DOHH2 (cell line): ENCODE data around the gene SULT4A1.

ENCODE experiments used
- H3F3A ChIP-seq: fragments of 200-600 bp; sonication (generic), shearing (Covaris generic); 2 replicates; pipeline ENCODE4 v1.6.0; 2016; ENCODE audit warnings: antibody characterized with exemption, mild to moderate bottlenecking; ENCODE audit not compliant: control insufficient read depth, insufficient read depth
- H3K27ac ChIP-seq: fragments of 200-600 bp; sonication (generic); 2 replicates; pipeline ENCODE4 v1.5.1; 2014; ENCODE audit warnings: low read depth, mild to moderate bottlenecking, low read length, moderate library complexity
- H3K27me3 ChIP-seq: fragments of 200-600 bp; sonication (generic); 2 replicates; pipeline ENCODE4 v1.6.1; 2014; ENCODE audit warnings: mild to moderate bottlenecking, low read length, mixed read lengths; ENCODE audit not compliant: control insufficient read depth
- H3K36me3 ChIP-seq: fragments of 200-600 bp; sonication (generic); 2 replicates; pipeline ENCODE4 v1.6.1; 2014; ENCODE audit warnings: mild to moderate bottlenecking, low read length, moderate library complexity, mixed read lengths; ENCODE audit not compliant: control insufficient read depth
- H3K4me1 ChIP-seq: fragments of 200-600 bp; sonication (generic); 2 replicates; pipeline ENCODE4 v1.6.1; 2014; ENCODE audit warnings: mild to moderate bottlenecking, low read length, mixed read lengths; ENCODE audit not compliant: control insufficient read depth
- H3K4me2 ChIP-seq: fragments of 200-600 bp; sonication (generic); 2 replicates; pipeline ENCODE4 v1.6.0; 2014; ENCODE audit warnings: mild to moderate bottlenecking, low read length, moderate library complexity
- H3K4me3 ChIP-seq: fragments of 200-600 bp; sonication (generic); 2 replicates; pipeline ENCODE4 v1.5.1; 2014; ENCODE audit warnings: mild to moderate bottlenecking, low read length, mixed read lengths
- H3K79me2 ChIP-seq: fragments of 200-600 bp; sonication (generic); 2 replicates; pipeline ENCODE4 v1.6.1; 2014; ENCODE audit warnings: mild to moderate bottlenecking, low read length, mixed read lengths; ENCODE audit not compliant: control insufficient read depth
- H3K9me2 ChIP-seq: fragments of 200-600 bp; sonication (generic); replicated peaks from 2 replicates; pipeline ENCODE4 v1.6.1; 2014; ENCODE audit warnings: mild to moderate bottlenecking, low read length, mixed read lengths; ENCODE audit not compliant: control insufficient read depth
- H3K9me3 ChIP-seq: fragments of 200-600 bp; sonication (generic); 2 replicates; pipeline ENCODE4 v1.6.1; 2014; ENCODE audit warnings: antibody characterized with exemption, low read length, mixed read lengths; ENCODE audit not compliant: control insufficient read depth, insufficient read depth
- H4K20me1 ChIP-seq: fragments of 200-600 bp; sonication (generic); 2 replicates; pipeline ENCODE4 v1.6.0; 2014; ENCODE audit warnings: low read depth, mild to moderate bottlenecking, antibody characterized with exemption, low read length, moderate library complexity; ENCODE audit not compliant: control insufficient read depth, insufficient read depth
- EZH2phosphoT487 ChIP-seq: fragments of 200-600 bp; sonication (generic); IDR thresholded peaks from 2 replicates; pipeline ENCODE4 v1.6.1; 2017; ENCODE audit warnings: borderline replicate concordance, mild to moderate bottlenecking, antibody characterized with exemption, low read length, moderate library complexity, mixed read lengths
- TF ChIP-seq, protein P1 (sequence below): fragments of 200-600 bp; sonication (generic); IDR thresholded peaks from one replicate; pipeline ENCODE4 v1.5.1; 2014; ENCODE audit warnings: antibody characterized with exemption, mild to moderate bottlenecking, low read depth, low read length; ENCODE audit not compliant: poor library complexity, severe bottlenecking

The SULT4A1 gene

DNA sequence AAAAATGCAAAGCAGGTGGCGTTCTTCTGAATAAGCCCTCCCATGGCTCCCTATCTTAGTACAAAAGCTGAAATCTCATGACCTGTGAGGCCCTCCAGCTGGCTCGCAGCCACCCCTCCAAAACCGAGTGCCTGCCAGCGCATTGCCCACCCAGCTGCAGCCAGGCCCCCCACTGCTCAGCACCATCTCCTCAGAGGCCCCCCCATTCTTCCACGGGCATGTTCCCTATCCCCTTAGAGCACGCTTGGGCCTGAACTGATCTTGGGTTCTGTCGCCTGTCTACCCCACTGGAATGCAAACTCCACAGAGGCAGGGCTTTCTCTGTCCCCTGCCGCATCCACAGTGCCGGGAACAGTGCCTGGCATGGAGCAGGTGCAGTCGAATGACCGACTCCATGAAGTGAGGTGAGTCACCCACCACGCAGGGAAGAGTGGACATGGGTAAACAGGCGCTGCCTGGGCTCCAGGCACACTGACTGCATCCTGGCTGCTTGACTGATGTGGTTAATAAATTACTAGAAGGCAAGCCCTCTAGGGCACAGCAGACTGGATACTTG, 38.9 kb downstream of the SULT4A1 start:
- Histone ChIP-seq H3F3A (no peaks in the 10 kb centered on the region), H3K36me3 (no peaks in the 10 kb centered on the region), H3K4me1 (no peaks in the 10 kb centered on the region), H3K79me2 (no peaks in the 10 kb centered on the region), H3K4me2 (no peak overlapping the region), H3K27me3 (no peaks in the 10 kb centered on the region), H4K20me1 (0 out of 2 replicates have a peak, but pooled peaks cover 3% of the 10 kb centered on the region), H3K27ac (no peak overlapping the region), H3K4me3 (no peak overlapping the region), H3K9me3 (no peaks in the 10 kb centered on the region), H3K9me2 (no peaks in the 10 kb centered on the region)
- TF ChIP-seq EZH2phosphoT487 = no peak
- TF ChIP-seq, protein P1, sequence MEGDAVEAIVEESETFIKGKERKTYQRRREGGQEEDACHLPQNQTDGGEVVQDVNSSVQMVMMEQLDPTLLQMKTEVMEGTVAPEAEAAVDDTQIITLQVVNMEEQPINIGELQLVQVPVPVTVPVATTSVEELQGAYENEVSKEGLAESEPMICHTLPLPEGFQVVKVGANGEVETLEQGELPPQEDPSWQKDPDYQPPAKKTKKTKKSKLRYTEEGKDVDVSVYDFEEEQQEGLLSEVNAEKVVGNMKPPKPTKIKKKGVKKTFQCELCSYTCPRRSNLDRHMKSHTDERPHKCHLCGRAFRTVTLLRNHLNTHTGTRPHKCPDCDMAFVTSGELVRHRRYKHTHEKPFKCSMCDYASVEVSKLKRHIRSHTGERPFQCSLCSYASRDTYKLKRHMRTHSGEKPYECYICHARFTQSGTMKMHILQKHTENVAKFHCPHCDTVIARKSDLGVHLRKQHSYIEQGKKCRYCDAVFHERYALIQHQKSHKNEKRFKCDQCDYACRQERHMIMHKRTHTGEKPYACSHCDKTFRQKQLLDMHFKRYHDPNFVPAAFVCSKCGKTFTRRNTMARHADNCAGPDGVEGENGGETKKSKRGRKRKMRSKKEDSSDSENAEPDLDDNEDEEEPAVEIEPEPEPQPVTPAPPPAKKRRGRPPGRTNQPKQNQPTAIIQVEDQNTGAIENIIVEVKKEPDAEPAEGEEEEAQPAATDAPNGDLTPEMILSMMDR = no peak

DNA sequence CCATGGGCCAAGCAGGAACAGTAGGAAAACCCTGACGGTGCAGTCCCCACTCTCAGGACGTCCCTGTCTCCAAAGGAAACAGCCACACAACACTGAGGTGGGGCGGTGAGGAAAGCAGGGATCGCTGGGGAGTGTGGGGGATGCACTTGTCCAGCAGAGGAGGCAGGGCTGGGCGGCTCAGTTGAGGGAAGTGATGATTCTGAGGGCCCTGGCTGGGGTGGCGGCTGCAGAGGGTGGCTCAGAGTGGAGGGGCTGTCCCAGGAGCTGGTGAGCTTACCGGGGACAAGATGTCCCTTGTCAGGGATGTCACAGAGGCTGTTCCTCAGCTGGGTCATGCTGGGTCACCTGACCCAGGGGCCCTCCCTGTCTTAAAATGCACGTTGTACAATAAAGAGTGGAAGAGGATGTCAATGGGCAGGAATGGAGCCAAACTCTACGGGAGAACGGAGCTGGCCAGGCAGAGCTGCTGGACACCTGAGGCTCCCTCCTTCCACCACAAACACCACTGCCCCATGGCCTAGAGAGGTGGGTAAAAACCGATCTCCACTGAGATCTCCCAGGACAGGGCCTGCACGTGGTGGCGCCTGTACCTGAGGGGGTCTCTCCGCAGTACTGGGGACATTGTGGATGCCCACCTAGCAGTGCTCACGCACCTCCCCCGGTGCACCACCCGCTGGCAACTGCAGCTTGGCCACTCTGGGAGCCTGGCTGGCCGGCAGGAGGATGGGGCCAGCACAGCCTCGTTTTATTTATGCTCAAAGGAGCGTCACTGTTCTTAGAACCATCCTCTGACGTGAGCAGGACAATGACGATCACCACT, 40.5 kb downstream of the SULT4A1 start:
- Histone ChIP-seq H4K20me1 (0 out of 2 replicates have a peak, but pooled peaks cover 3% of the 10 kb centered on the region), H3K27ac (no peak overlapping the region), H3K9me2 (no peaks in the 10 kb centered on the region), H3K4me1 (no peaks in the 10 kb centered on the region), H3K27me3 (no peaks in the 10 kb centered on the region), H3F3A (no peaks in the 10 kb centered on the region), H3K9me3 (no peaks in the 10 kb centered on the region), H3K79me2 (no peaks in the 10 kb centered on the region), H3K4me2 (no peak overlapping the region), H3K36me3 (no peaks in the 10 kb centered on the region), H3K4me3 (no peak overlapping the region)
- TF ChIP-seq, protein P1 = no peak
- no peak for TF ChIP-seq EZH2phosphoT487

DNA sequence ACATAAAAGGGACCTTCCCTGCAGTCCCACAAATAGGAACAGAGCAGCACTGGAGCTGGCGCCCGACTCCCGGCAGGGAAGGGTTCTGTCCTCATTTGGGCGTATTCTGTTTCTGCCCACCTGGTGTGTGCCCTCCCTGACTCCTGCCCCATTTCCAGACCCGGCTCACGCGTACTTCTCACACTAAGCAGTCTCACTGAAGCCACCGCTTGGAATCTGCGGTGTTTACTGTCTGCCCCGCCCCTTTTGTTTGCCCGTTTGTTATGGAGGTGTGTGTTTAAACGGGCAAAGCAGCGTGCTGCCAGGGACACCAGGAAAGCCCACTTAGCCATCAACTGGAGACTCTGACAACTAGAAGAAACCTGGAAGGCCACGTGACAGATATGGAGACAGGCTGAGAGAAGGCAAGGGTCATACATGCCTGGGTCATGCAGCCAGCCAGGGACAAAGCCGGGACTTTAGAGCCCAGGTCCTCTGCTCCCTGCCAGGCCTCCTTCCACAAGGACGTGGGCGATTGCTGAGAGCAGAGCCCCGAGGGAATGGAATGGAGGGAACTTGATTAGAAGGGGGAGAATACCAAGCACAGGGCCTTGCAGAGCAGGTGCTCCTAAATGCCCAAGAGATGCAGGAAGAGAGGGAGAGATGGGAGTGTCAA, 41.5 kb downstream of the SULT4A1 start:
- Histone ChIP-seq H3K4me2 (no peak overlapping the region), H3K9me2 (no peaks in the 10 kb centered on the region), H3K4me3 (no peak overlapping the region), H3F3A (no peaks in the 10 kb centered on the region), H4K20me1 (0 out of 2 replicates have a peak, but pooled peaks cover 3% of the 10 kb centered on the region), H3K79me2 (no peaks in the 10 kb centered on the region), H3K9me3 (no peaks in the 10 kb centered on the region), H3K27me3 (no peaks in the 10 kb centered on the region), H3K36me3 (no peaks in the 10 kb centered on the region), H3K4me1 (no peaks in the 10 kb centered on the region), H3K27ac (no peak overlapping the region)
- TF ChIP-seq EZH2phosphoT487 = no peak
- TF ChIP-seq, protein P1 = no peak
